Measurements from ENCODE around the gene KCNK6.

The KCNK6 gene

DNA sequence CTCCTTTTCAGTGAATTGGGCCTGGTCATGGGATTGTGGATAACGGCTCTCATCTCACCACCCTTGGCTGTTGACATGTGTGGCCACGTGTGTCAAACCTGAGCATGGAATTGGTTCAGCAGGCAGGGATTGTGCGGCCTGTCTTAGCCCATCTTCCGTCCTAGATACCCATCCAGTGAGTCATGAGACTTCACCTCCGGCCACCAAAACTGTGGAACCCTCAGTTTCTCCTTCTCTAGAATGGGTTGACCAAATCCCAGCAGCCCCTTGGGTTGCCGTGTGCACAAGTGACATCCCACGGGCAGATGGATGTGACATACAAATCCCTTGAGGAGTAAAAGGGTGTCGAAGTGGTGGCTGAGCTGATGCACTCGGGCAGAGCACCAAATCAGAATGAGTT lies 61.5 kb downstream of the KCNK6 start:
- H3K36me3 ChIP-seq (ENCODE audit: insufficient read depth, low read length): peaks cover 42% of the 10 kb centered on the region
- H3K9ac ChIP-seq (ENCODE audit: insufficient read length): no peak overlapping the region
- no peak overlapping the region for H3K4me3 ChIP-seq
- H3K27ac ChIP-seq: no peak overlapping the region
- no peaks in the 10 kb centered on the region for H3K9me3 ChIP-seq (ENCODE audit: low read depth, low read length)
- no peak for TF ChIP-seq POLR2AphosphoS5 (IDR thresholded peaks at IDR 0.05; ENCODE audit: borderline replicate concordance, low read depth, low read length)
- no peak for TF ChIP-seq EZH2 (IDR thresholded peaks at IDR 0.05)
- TF ChIP-seq FOXP2 (optimal IDR thresholded peaks at IDR 0.05; ENCODE audit: control extremely low read depth, extremely low read length, insufficient read depth): no peak
- no peak for DNase-seq (ENCODE audit: low read depth, low spot score)
